ENCODE results near the gene PTPRU.
"Not testable (repeated sequence)": the region's sequence is repeated elsewhere in the genome, so short reads cannot be mapped to it uniquely, and the experiment has no call there.

The PTPRU gene

DNA sequence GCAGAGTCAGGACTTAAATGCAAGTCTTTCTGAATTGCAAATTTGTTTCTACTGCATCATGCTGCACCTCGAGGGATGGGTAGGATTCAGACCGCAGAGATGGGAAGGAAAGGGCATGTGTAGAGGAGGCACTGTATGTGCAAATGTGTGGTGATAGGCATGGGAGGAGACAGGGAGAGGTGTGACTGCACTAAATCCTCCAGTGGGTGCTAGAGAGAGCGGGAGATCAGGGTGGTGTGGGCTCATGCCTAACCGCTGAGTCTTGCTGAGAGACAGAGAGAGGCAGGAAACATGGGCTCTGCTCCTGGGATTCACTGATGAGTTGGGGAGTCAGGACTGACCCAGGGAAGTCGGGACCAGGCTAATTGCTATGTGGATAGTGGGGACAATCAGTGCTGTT is 61.1 kb downstream of the PTPRU start:
- no peak for DNase-seq

DNA sequence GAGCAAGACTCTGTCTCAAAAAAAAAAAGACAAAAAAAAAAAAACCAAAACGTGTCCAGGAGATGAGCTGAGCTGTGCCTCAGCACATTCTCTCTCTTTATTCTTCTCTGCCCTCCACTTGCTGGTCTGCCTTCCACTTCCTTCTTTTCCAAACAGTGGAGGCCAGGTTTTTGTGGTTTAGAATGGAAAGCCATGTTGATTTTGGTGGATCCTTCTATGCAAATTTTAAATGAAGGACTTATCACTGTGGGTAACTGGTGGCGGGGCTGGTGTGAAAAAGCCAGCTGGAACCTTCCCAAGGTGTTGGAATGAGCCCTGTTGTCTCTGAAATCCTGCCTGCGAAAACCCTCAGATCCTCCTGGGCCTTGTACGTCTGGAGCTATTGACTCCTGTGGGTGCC is 61.9 kb downstream of the PTPRU start:
- DNase-seq: no peak

- no peak for DNase-seq
Observed at GRCh38 chr1:29299446-29299845, 63.1 kb downstream of the PTPRU start.

DNA sequence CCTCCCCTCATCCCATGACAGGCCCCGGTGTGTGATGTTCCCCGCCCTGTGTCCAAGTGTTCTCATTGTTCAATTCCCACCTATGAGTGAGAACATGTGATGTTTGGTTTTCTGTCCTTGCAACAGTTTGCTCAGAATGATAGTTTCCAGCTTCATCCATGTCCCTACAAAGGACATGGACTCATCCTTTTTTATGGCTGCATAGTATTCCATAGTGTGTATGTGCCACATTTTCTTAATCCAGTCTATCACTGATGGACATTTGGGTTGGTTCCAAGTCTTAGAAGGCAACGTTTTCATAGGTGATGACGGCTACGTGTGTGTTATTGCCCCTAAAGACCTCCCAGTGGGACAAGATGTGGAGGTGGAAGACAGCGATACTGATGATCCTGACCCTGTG is 65.4 kb downstream of the PTPRU start:
- DNase-seq: not testable (repeated sequence)

DNA sequence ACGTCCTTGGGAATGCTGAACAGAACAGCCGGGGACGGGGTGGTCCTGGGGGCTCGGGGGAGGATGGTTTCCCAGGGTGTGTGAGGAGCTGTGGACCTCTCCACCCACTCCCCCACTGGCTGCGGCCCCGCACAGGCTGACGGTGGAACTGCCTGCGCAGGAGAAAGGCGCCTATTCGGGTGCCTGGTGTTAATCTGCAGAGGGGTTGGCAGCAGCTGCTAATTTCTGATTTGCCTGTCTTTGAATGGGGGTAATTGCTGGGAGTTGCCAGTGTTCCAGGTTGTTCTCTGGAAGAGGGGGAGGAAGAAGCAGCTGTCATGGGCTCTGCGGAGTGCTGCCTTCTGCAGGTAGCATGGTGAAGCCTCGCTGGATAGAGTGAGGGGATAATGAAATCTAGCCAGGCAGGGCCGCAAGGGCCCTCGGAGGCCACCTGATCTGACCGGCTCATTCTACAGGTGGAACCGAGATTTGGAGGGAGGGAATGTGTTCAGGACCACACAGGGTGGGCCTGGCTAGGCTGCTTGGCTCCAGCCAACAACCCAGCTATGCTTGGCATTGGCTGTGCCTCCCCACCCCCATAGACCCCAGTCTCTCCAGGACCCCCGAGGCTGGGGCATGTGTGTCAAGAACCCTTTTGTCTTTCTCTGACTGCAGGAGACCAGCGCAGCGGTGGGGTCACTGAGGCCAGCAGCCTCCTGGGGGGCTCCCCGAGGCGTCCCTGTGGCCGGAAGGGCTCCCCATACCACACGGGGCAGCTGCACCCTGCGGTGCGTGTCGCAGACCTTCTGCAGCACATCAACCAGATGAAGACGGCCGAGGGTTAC is 67.1 kb downstream of the PTPRU start:
- no peak for DNase-seq

DNA sequence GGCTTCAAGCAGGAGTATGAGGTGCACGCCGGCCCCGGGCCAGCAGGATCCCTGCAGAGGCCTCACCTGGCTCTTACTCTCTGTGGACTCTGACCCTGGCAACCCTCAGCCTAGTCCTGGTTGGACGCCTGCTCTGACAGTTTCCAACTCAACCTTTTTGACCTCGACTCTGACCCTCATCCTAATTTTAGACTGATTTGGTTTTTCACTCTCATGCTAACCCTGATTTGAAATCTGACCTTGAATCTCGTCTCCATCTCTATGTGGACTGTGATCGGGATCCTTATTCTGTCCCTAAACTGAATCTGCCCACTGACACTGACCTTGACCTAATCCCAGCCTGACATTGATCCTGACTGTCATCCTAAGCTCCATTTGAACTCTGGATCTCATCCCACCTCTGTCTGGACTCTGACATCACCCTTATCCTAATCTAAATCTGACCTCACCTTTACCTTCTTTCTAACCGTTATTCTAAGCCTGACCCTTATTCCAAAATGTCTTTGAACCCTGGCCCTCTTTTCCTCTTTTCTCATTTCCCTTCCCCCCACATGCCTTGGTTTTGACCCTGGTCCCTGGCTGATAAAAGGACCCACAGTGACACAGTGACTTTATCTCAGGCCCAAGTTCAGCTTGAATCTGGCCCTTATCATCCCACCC is 67.8 kb downstream of the PTPRU start:
- DNase-seq: no peak

DNA sequence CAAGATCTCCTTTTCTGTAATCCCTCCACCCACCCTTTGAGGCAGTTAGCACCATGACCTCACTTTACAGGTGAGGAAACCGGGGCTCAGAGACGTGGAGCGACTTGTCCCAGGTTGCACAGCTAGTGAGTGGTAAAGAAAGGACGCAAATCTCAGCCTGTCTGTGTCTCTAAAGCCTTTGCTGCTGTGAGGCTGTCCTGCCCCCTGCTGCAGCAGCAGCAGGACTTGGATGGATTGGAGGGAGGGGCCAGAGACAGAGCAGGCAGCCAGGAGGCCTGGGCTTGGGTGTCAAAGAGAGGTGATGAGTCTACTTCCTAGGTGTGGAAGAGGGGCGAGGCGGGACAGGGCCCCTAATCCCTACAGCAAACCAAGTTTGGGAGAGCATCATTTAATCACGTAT is 69.6 kb downstream of the PTPRU start:
- no peak for DNase-seq

DNA sequence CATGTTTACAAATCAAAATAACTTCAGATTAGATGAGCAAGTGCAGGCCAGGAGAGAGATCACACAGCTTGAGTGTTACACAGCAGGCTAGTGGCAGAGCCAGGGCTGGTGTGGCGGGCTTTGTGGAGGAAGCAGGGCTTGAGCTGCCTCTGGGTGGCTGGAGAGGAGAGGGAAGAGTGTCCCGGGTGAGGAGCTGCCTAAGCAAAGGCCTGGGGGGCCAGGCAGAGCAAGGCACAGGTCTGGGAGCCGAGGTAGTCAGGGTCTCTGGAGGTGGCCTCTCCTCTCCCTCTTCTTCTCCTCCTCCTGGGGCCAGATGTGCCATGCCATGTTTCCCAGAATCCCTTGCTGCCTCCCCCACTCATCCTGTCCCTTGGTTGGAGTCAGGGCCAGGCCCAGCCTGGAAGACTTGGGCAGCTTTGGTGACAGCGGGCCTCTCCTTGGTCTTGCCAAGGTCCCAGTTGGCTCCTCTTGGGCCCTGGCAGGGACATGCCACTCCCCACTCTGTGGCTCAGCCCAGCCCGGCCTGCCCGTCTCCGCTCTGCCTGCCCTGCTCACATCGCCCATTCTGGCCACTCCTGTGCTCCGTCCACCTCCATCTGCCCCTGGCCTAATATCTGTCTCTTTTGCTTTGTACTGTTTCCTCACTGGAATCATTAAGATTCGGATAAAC is 70.3 kb downstream of the PTPRU start:
- no peak for DNase-seq

DNA sequence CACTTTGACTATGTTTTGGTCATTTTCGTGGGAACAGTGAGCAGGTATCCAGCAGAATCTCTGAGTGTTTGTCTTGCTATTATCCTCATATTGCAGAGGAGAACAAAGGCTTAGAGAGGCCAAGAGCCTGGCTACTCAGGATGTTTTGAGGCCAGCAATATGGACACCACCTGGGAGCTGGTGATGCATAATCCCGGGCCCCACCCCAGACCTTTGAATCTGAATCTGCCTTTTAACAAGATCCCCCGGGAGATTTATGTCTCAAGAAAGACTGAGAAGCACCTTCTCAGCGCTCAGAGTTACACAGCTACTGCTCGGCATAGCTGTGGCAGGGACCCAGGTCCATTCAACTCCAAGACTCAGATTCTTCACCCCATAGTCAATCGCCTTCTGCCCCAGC is 72.8 kb downstream of the PTPRU start:
- no peak for DNase-seq

DNA sequence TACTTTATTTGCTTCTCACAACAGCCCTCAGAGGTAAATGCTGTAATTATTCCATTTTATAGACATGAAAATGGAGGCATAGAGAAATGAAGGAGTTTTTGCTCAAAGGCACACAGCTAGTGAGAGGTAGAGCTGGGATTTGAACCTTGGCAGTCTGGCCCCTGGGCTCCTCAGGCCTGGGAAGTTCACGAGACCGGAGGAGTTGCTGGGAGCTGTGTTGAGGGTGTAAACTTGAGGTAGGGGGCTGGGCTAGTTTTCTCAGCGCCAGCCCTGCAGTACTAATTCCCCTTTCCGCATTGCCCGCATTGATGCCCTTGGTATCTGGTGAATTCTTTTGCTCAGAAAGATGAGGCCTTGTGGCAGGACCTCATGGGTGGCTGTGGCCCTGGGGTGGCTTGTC is 73.3 kb downstream of the PTPRU start:
- DNase-seq: no peak

GRCh38 chr1:29310616-29311180 is 74.4 kb downstream of the PTPRU start:
- no peak for DNase-seq

- no peak for DNase-seq
Observed at GRCh38 chr1:29311352-29312030, 75.2 kb downstream of the PTPRU start.

DNA sequence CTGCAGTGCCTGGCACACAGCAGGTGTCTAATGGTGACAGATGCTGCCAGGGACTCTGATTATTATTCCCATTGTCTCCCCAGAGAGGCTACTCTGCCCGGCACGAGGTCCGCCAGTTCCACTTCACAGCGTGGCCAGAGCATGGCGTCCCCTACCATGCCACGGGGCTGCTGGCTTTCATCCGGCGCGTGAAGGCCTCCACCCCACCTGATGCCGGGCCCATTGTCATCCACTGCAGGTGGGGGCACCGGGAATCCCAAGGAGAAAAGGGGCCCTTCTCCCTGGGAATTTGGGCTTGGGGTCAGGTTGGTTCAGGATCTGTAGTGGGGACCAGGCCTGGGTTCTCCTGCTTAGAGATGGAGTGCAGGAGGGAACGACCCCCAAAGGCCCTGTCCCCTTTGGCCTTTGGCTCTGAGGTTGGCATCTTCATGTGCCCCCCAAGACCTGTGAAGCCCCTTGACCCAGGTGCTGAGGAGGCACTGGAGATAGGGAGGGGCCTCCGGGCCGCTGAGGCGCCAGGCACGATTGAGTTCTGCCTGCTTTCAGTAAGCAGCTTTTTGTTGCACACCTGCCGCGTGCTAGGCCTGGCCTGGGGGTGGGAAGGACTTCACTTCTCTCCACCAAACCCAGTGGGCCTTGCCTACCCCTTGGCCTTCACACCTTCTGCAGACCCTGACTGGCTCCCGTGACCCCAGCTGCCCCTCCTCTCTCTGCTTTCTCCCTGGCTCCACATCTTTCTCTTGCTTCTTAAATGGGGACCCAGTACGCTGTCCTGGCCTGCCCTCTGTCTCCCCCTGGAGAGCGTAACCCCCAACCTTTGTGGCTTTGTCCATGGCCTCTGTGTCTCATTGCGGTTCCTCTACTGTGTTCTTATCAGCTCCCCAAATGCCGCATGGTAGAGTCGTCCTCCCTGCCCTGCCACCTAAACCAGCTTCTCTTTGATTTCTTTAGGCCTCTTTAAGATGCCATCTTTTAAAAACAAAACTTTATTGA is 76.4 kb downstream of the PTPRU start:
- DNase-seq: no peak

- not testable (repeated sequence) for DNase-seq
Observed at GRCh38 chr1:29314685-29315084, 78.4 kb downstream of the PTPRU start.

DNA sequence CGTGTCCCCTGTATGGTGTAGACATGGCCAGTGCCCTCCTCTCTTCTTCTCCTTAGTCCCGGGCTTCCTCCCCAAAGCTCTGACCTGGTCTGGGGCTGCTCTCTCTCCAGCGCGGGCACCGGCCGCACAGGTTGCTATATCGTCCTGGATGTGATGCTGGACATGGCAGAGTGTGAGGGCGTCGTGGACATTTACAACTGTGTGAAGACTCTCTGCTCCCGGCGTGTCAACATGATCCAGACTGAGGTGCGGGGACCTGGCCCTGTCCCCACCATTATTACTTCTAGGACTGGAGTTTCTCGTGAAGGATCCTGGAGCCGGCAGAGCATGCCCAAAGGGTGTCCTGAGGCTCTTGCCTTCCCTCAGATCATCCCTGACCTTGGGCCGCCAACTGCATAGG is 78.9 kb downstream of the PTPRU start:
- no peak for DNase-seq

GRCh38 chr1:29315876-29316275 is 79.6 kb downstream of the PTPRU start:
- DNase-seq: no peak

GRCh38 chr1:29317063-29317915 is 81.0 kb downstream of the PTPRU start:
- no peak for DNase-seq

DNA sequence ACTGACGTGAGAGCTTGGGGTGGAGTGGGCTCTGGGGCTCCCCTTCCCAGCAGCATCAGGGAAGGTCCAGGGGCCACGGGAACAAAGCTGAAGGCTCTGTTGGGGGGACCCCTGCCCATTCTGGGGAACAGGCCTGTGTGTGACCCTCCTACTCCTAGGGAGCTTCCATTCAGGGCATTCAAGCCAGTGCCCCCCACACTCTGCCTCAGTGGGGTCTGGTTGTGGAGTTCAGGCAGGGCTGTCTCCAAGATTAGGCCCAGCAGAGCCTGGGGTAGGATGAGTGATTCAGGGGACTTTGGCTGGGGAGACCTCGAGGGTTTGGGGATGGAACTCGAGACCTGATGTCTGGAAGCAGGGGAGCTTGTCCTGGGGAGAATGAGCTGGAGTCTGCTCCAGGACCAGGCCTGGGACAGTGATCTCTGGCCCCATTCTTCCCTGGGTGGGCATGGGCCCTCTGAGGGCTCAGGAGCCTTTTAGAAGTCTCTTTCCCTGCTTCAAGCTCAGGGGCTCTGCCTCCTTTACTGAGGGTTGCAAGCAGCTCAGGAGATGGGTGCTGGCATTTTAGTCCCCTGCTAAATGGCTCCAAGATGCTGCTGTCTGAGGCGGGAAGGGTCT is 81.7 kb downstream of the PTPRU start:
- no peak for DNase-seq

- no peak for DNase-seq
Observed at GRCh38 chr1:29318724-29319123, 82.4 kb downstream of the PTPRU start.

Data from T-helper 1 cell (primary cell).